Right lobe of liver (tissue), 6 donors: ENCODE results near the gene IL12A. TPM values are rescaled to one million over a fixed set of nuclear protein-coding genes. Genes with fewer than 3 reads are reported as not detected.

Experiments
- ATAC-seq, 4 donors: fragments of 200-7000 bp; cut with Tn5 transposase; one replicate each; pipeline ENCODE4 v1.9.1; 2020; ENCODE audit warnings: mild to moderate bottlenecking in 4 of 4, moderate library complexity in 4 of 4
- DNase-seq, 3 donors: peaks; one replicate each; pipeline ENCODE4 v3.0.0-alpha.2; 2020
- H3K27ac ChIP-seq, 3 donors: fragments of 200-600 bp; one replicate each; pipeline ENCODE4 v1.8.0; 2022
- H3K27me3 ChIP-seq, 2 donors: fragments of 200-600 bp; one replicate each; pipeline ENCODE4 v1.8.0; 2022
- H3K36me3 ChIP-seq, 4 donors: fragments of 200-600 bp; sonication (generic) in 1 of 4; one replicate each; pipeline versions ENCODE4 v1.5.1 to v1.8.0; 2017 to 2022; ENCODE audit warnings: control low read depth in 1 of 4
- H3K4me1 ChIP-seq, 4 donors: fragments of 200-600 bp; sonication (generic) in 1 of 4; one replicate each; pipeline versions ENCODE4 v1.5.1 to v1.8.0; 2017 to 2022; ENCODE audit warnings: control low read depth in 1 of 4
- H3K4me3 ChIP-seq, 3 donors: fragments of 200-600 bp; one replicate each; pipeline ENCODE4 v1.8.0; 2022
- H3K9me3 ChIP-seq, 4 donors: fragments of 200-600 bp; sonication (generic) in 1 of 4; one replicate each; pipeline versions ENCODE4 v1.5.1 to v1.8.0; 2017 to 2022; ENCODE audit warnings: control low read depth in 1 of 4
- POLR2A ChIP-seq: fragments of 450-650 bp; IDR thresholded peaks from one replicate; pipeline ENCODE4 v1.6.1; 2017; ENCODE audit warnings: antibody characterized with exemption, mild to moderate bottlenecking
- WGBS: methylation state at CpG from one replicate; pipeline ENCODE4 v1.1.6; 2018; ENCODE audit warnings: low coverage, low lambda C conversion rate; ENCODE audit not compliant: insufficient coverage; ENCODE audit errors: missing lambda C conversion rate; 5-methylcytosine and 5-hydroxymethylcytosine counted together
- intact Hi-C, 2 donors: fragments of 100-400 bp; cut with DNase I; formaldehyde crosslinking; loops; one replicate each; pipeline versions ENCODE4 v1.11.2 to v1.14.1; 2022
- total RNA-seq, 6 experiments: library from RNA; depleted of rRNA in 2 of 6; stranded (reverse); fragments of >200 nt in 2 of 6; fragmentation: NEBNext Ultra II Directional in 3 of 6; extraction: Animal tissue kit (Norgen Biotek cat#: 25700) in 3 of 6; gene quantifications; one replicate each; pipeline versions ENCODE4 v1.1.0 to v1.2.4, GENCODE V29; 2016 to 2023
- TF ChIP-seq, protein P1 (sequence below), 4 donors: fragments of 200-600 bp in 3 of 4; fragments of 450-650 bp in 1 of 4; IDR thresholded peaks; one replicate each; pipeline versions ENCODE4 v1.5.1 to v1.8.0; 2016 to 2022; ENCODE audit warnings: antibody characterized with exemption in 4 of 4, mild to moderate bottlenecking in 2 of 4
- donor health status: DM: no; HTN: yes; CAD: no.
- donor health status: DM: no; HTN: no; CAD: no.
- donor health status: DM: no; HTN: no; CAD: no.
- donor health status: DM: no; HTN: yes; CAD: no.
- donor health status: DM: no; HTN: yes; CAD: no.

IL12A gene
- total RNA-seq, 6 experiments from 2014 or later = 0.55 TPM; not detected in 5

DNA sequence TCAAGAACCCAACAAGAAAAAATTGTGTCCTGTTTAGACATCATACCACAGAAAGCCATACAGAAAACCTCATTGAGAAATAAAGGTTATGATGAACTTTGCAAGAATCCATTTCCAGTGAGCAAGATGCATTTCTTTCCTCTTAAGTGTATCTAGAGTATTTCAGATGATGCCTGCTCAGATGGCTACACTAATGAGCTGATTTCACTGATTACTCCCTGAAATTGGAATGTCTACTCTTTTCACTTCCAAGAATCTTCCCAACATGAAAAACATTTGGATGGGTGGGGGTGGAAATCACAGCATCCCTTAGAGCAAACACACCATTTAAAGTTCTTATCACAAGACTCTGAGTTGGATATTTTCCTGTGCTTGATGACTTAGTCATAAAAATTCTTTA, 41.4 kb upstream of the IL12A start:
- ATAC-seq (no peak), DNase-seq (no peak)
- TF ChIP-seq, protein P1, sequence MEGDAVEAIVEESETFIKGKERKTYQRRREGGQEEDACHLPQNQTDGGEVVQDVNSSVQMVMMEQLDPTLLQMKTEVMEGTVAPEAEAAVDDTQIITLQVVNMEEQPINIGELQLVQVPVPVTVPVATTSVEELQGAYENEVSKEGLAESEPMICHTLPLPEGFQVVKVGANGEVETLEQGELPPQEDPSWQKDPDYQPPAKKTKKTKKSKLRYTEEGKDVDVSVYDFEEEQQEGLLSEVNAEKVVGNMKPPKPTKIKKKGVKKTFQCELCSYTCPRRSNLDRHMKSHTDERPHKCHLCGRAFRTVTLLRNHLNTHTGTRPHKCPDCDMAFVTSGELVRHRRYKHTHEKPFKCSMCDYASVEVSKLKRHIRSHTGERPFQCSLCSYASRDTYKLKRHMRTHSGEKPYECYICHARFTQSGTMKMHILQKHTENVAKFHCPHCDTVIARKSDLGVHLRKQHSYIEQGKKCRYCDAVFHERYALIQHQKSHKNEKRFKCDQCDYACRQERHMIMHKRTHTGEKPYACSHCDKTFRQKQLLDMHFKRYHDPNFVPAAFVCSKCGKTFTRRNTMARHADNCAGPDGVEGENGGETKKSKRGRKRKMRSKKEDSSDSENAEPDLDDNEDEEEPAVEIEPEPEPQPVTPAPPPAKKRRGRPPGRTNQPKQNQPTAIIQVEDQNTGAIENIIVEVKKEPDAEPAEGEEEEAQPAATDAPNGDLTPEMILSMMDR (IDR thresholded peaks at IDR 0.05) = no peak
- TF ChIP-seq POLR2A = no peak
- H3K9me3 ChIP-seq = no peaks in the 10 kb centered on the region
- no peaks in the 10 kb centered on the region for H3K27me3 ChIP-seq
- no peak overlapping the region for H3K27ac ChIP-seq
- no peaks in the 10 kb centered on the region for H3K36me3 ChIP-seq
- no peak overlapping the region for H3K4me3 ChIP-seq
- intact Hi-C loops = no loop called here
- H3K4me1 ChIP-seq = no peaks in the 10 kb centered on the region

- intact Hi-C loops = no loop called here
- Histone ChIP-seq H3K4me1 (no peaks in the 10 kb centered on the region), H3K36me3 (no peaks in the 10 kb centered on the region), H3K4me3 (no peak overlapping the region), H3K27me3 (no peaks in the 10 kb centered on the region), H3K27ac (no peak overlapping the region), H3K9me3 (no peaks in the 10 kb centered on the region)
- no peak for DNase-seq
- peak in 1 of 4 donors; percentile 22 for ATAC-seq
- TF ChIP-seq POLR2A = no peak
- TF ChIP-seq, protein P1 (IDR thresholded peaks at IDR 0.05) = no peak
- WGBS = 52% methylated on average over 5 of the region's 5 CpGs
These were observed 40.0 kb upstream of the IL12A start for GRCh38 chr3:159948429-159949144.

- no peaks in the 10 kb centered on the region for H3K27me3 ChIP-seq
- 40% methylated on average over 3 of the region's 3 CpGs for WGBS
- intact Hi-C loops = no loop called here
- ATAC-seq = no peak
- H3K4me3 ChIP-seq = no peak overlapping the region
- no peak overlapping the region for H3K27ac ChIP-seq
- H3K9me3 ChIP-seq = no peaks in the 10 kb centered on the region
- DNase-seq = no peak
- no peaks in the 10 kb centered on the region for H3K36me3 ChIP-seq
- H3K4me1 ChIP-seq = no peaks in the 10 kb centered on the region
- no peak for TF ChIP-seq POLR2A
- TF ChIP-seq, protein P1 (IDR thresholded peaks at IDR 0.05) = no peak
These were observed 38.3 kb upstream of the IL12A start for GRCh38 chr3:159950156-159950898.

- TF ChIP-seq POLR2A = no peak
- TF ChIP-seq, protein P1 (IDR thresholded peaks at IDR 0.05) = no peak
- H3K4me3 ChIP-seq = no peak overlapping the region
- intact Hi-C loops = no loop called here
- H3K9me3 ChIP-seq = no peaks in the 10 kb centered on the region
- H3K36me3 ChIP-seq = no peaks in the 10 kb centered on the region
- no peak for ATAC-seq
- H3K27ac ChIP-seq = no peak overlapping the region
- H3K4me1 ChIP-seq = no peaks in the 10 kb centered on the region
- WGBS = 64% methylated on average over 2 of the region's 2 CpGs
- no peaks in the 10 kb centered on the region for H3K27me3 ChIP-seq
- no peak for DNase-seq
These were observed 37.1 kb upstream of the IL12A start for GRCh38 chr3:159951540-159951939.
